ENCODE measurements around the gene TRIM31. TPM values are rescaled to one million over a fixed set of nuclear protein-coding genes. Genes with fewer than 3 reads are reported as not detected.

TRIM31 gene
- total RNA-seq, 1 experiment from 2014 or later = not detected

GRCh38 chr6:30113841-30114240 lies 951 bp upstream of the TRIM31 start:
- no peak for DNase-seq (ENCODE audit: low read depth)

DNA sequence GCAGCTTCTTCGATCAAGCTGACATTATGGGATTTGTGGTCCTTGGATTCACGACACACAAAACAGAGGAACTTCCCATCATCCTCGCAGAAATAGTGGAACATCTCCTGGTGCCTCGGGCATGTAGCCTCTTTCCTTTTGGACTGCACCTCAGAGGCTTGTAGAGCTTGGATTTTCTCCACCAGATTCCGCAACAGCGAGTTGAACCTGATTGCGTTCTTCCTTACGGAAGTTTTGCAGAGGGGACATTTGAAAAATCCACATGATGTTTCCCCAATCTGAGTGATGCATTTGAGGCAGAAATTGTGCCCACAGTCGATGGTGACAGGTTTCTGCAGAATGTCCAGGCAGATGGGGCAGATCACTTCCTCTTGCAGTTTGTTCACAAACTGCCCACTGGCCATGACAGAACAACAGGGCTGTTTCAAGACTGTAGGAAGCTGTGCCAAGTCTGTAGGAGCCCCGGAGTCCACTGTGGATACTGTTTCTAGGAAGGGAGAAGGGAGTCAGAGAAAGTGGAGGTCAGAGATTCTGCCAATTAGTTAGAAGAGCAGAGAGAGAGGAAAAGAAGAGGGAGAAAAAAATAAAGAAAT lies 392 bp downstream of the TRIM31 start:
- DNase-seq (ENCODE audit: low read depth) = no peak

- DNase-seq (ENCODE audit: low read depth) = no peak
Observed at GRCh38 chr6:30111266-30111856, 1.5 kb downstream of the TRIM31 start.

GRCh38 chr6:30104661-30105060 lies 8.2 kb downstream of the TRIM31 start:
- no peak for DNase-seq (ENCODE audit: low read depth)

DNA sequence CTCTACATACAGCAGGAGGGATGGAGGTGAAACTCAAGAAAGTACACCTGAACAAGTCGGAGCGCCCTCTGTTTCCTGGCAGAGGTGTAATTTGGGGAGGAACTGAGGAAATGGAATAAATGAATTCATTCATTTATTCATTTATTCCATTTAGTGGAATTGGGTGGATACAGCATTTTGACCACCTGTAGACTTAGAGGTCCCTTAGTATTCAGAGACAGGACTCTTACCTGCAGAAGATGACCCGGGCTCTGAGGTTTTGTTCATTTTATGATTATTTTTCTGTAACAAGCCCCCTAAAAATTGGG lies 9.1 kb downstream of the TRIM31 start:
- DNase-seq (ENCODE audit: low read depth) = no peak

- DNase-seq (ENCODE audit: low read depth) = peak; percentile 93
Observed at GRCh38 chr6:30102970-30103871, 9.7 kb downstream of the TRIM31 start.

- peak; percentile 30 for DNase-seq (ENCODE audit: low read depth)
Observed at GRCh38 chr6:30102414-30102969, 10.4 kb downstream of the TRIM31 start.

DNA sequence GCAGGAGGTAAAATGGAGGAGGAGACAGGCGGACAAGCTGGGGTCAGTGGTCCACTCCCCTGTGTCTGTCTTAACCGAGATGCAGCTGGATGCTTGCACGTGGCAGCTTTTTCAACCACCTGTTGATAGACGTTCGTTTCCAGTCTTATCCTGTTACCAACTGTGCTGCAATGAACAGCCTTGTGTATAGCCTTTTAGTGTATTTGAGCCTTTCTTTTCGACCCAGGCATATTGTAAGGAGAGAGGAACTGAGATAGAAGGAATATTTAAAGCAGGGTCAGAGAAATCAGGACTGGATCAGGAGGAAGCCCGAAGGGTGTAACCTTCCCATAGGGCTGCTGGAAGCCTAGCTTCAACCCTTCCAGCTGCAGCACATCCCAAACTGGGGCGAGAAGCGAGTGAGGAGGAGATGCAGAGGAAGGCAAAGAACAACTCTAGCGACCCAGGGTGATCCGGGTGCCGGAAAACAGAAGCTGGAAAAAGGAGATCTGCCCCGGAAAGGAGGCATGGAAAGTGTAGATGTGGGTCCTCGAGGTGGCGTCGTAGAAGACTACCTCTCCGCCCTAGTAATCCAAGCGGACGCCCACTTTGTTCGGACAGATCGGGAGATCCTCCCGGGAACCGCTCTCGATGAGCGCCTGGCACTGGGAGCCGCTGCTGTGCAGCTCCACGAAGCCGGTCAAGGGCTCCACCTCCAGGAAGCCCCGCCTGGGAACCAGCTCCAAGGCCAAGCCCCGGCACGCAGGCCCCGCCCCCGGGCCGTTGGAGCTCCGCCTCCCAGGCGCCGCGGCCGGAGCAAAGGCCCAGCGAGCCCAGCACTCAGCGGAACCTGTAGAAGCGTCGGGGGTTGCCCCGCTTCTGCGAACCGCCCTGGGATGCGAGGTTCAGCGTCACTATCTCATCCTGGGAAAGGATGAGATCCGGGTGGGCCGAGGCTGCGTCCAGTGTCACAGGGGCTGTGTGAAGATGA lies 11.2 kb downstream of the TRIM31 start:
- DNase-seq (ENCODE audit: low read depth) = peak; percentile 94

DNA sequence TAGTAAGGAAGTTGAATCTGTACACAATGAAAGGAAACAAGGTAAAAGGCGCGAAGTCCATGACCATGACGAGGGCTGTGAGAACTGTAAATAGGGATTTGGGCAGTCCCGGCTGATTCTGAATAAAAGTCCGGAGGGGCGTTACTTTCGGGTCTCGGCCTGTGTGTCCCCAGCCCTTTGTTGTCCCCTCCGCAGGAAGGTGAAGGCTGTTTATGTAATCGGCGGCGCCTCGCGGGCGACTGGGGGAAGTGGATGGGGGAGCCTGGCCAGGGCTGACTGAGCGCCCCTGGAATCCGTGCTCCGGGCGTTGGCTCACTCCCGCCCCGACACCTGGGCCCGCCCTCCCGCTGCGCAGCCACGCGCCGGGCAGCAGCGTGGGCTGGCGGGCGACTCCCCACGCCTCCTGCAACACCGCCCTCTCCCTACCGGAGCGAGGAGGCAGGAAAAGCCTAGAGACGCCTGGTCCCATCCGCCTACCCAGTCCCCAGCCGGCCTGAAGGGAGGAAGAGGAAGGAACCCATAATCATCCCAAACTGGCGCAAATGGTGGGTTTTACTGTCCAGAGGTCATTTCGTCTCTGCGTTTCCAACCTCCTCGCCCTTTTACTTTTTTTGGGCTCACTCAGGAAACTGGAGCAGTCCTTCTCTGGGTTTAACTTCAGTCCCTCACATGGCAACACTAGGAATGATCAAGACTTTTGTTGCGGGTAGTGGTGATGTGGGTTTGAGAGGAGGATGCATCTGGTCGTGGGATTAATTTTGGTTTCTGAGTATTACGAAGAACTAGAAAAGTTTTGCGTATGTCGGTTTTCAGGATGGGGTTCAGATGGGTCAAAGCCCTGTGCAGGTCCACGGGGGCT lies 12.1 kb downstream of the TRIM31 start:
- peak; percentile 71 for DNase-seq (ENCODE audit: low read depth)

DNA sequence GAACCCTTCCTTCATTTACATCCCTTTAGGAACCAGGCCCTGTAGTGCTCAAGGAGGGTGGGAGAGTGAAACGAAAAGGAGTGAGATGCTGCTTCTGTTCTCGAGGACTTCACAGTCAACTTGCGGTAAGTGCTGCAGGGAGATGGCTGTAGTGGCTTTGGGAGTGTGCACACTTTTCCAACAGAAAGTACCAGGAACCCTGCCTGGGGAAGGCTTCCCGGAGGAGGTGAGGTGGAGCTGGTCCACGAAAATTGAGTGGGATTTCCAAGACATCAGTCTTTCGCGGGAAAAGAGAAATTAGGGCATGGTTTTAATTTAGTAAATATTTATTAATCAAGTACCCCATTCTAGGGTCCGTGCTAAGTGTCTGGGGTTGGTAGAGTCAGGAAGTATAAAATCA lies 12.7 kb downstream of the TRIM31 start:
- DNase-seq (ENCODE audit: low read depth) = no peak

- no peak for DNase-seq (ENCODE audit: low read depth)
Observed at GRCh38 chr6:30097902-30098768, 14.8 kb downstream of the TRIM31 start.

GRCh38 chr6:30096829-30097228 lies 16.1 kb downstream of the TRIM31 start:
- no peak for DNase-seq (ENCODE audit: low read depth)

GRCh38 chr6:30093951-30094661 lies 18.8 kb downstream of the TRIM31 start:
- DNase-seq (ENCODE audit: low read depth) = no peak

- DNase-seq (ENCODE audit: low read depth) = no peak
Observed at GRCh38 chr6:30092852-30093543, 19.9 kb downstream of the TRIM31 start.

DNA sequence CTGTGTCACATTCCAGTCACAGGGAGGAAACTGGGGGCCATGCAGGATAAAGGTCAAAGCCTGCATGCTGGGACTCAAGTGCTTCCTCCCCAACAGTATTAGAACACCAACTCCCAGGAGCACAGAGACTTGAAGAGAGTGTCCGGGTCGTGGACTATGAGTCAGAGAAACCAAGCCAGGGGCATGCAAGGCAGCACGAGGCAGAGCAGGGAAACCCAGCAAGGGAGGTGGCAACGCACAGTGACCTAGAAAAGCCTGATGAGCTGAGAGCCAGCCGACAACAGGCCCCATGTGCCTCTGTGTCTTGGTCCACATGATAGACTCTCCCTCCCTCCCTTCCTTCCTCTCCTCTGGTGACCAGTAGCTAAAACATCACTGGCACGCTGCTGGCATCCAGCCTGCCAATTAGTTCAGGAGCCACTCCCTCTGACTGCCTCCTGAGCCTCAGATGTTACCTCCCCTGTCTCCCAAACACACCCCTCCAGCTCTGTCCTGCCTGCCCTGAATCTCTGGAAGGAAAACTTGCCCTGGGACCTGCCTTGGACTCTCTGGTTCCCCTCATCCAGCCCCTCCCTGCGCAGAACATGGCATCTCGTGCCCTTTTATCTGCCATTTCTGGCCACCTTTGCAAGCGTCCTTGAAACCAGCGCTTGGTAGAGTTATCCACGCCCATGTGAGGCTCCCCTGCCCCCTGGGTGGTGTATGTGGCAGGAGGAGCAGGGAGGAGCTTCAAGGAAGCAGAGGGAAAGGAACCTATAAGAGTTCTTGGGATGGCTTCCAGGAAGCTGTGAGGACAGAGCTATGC lies 21.1 kb downstream of the TRIM31 start:
- peak; percentile 95 for DNase-seq (ENCODE audit: low read depth)

DNA sequence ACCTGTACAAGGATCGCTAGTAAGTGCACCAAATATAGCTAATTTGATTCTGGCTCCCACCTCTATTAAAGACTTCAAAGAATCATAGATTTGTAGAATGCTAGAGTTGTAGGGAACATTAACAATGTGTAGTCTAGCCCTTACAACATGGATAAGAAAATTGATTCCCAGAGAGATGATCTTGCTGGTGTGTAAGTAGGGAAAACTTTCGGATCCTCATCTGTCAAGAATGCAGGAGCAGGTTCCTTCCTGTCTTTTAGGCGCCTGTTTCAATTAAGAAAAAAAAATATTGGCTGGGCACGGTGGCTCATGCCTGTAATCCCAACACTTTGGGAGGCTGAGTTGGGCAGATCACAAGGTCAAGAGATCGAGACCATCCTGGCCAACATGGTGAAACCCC lies 25.0 kb downstream of the TRIM31 start:
- no peak for DNase-seq (ENCODE audit: low read depth)

DNA sequence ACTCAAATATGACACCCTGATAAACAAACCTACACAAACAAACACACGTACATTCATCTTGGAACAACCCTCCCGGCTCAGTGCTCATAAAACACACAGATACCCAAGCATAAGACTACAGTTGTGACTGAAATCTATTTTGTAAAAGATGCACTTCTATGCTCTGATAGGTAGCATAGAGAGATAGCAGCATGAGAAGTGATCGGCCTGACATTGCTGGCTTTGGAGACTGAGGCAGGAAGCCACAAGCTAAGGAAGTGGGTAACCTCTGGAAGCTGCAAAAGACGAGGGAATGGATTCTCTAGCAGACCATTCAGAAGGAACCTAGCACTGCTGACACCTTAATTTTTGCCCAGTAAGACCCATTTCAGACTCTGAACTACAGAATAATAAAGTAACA lies 35.7 kb downstream of the TRIM31 start:
- DNase-seq (ENCODE audit: low read depth) = no peak
